ENCODE results near the gene WWOX.

- TF ChIP-seq, protein P1, sequence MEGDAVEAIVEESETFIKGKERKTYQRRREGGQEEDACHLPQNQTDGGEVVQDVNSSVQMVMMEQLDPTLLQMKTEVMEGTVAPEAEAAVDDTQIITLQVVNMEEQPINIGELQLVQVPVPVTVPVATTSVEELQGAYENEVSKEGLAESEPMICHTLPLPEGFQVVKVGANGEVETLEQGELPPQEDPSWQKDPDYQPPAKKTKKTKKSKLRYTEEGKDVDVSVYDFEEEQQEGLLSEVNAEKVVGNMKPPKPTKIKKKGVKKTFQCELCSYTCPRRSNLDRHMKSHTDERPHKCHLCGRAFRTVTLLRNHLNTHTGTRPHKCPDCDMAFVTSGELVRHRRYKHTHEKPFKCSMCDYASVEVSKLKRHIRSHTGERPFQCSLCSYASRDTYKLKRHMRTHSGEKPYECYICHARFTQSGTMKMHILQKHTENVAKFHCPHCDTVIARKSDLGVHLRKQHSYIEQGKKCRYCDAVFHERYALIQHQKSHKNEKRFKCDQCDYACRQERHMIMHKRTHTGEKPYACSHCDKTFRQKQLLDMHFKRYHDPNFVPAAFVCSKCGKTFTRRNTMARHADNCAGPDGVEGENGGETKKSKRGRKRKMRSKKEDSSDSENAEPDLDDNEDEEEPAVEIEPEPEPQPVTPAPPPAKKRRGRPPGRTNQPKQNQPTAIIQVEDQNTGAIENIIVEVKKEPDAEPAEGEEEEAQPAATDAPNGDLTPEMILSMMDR (IDR thresholded peaks at IDR 0.05), result no peak
- no peak for TF ChIP-seq POLR2A (IDR thresholded peaks at IDR 0.05)
- no peak for TF ChIP-seq POLR2AphosphoS5 (IDR thresholded peaks at IDR 0.05)
These were observed 530.6 kb downstream of the WWOX start for GRCh38 chr16:78630102-78630501.
